Stimulated activated CD8-positive, alpha-beta memory T cell treated with anti-CD3 and anti-CD28 coated beads, Interleukin-2, amount 100 ng/mL, for 1 hour (primary cell): ENCODE results near the gene DMKN.
"Not testable (repeated sequence)": the region's sequence is repeated elsewhere in the genome, so short reads cannot be mapped to it uniquely, and the experiment has no call there.

Experiments used
- DNase-seq, 2 donors: peaks; one replicate each; pipeline ENCODE4 v3.0.0-alpha.2; 2020; ENCODE audit warnings: low read depth in 2 of 2

Gene DMKN

DNA sequence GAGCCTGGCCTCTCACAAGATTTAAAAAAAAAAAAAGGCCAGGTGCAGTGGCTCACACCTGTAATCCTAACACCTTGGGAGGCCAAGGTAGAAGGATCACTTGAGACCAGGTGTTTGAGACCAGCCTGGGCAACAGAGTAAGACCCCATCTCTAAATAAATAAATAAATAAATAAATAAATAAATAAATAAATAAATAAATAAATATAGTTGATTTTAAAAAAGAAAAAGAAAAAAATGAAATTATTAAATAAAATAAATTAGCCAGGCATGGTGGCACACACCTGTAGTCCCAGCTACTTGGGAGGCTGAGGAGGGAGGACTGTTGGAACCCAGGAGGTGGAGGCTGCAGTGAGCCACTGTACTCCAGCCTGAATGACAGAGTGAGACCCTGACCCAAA lies 51.7 kb downstream of the DMKN start:
- not testable (repeated sequence) for DNase-seq

DNA sequence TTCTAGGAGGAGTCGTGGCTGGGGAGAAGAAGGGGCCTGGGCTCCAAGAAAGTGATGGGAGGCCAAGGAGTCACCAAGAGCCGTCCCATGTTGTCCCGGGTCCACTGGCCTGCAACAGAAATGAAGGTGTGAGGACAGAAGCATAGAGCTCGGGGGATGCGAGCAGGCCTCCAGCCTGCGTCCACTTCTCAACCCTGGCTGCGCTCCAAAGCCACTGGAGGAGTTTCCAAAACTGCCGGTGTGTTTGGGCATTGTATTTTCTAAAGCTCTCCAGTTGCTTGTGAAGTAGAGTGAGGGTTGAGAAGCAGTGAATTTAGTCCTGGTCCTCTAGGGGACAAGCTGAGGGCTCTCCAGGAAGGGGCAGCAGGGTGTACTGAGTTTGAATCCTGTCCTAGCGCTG lies 52.4 kb downstream of the DMKN start:
- DNase-seq: no peak

DNA sequence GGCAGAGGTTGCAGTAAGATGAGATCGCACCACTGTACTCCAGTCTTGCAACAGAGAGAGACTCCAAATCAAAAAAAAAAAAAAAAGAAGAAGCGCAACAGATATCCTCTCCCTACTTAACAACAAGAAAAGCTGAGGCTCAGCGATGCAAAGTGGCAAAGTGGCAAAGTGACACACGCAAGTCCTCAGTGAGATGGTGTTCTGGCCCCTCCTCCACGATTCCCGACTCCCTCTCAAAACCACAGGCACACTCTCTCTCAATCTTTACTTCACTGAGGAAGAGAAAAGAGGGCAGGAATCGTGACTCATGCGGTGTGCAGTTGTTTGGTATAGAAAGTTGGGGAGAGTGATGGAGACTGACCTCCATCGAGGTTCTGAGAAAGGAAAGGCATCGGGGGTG lies 52.8 kb downstream of the DMKN start:
- DNase-seq: no peak

DNA sequence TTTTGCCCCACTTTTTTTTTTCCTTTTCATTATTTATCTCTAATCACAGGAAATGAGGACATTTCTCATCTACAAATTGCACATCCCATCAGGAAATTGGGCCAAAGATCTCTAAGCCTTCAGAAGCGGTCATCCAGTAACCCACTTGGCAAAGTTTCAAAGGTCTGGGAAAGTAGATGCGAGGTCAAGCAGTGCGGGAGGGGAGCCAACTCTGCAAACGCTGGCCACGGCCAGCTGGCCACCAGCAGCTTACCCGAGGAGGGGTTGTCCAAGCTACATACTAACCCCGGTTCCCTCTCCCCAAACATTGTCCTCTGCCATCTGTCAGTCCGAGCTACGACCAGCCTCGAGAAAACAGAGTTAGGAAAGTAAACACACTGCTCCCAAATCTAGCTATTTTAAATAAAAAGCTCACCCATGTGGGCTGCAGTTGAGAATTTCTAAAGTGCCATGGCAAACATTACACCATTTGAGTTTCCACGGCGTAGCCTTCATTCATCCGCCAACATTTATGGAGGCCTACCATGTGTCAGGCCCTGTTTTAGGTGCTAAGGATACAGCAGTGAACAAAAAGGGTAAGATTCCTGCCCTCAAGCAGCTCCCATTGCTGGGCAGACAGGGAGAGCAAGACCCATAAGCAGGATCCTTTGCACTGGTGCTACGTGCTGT lies 53.9 kb downstream of the DMKN start:
- no peak for DNase-seq

DNA sequence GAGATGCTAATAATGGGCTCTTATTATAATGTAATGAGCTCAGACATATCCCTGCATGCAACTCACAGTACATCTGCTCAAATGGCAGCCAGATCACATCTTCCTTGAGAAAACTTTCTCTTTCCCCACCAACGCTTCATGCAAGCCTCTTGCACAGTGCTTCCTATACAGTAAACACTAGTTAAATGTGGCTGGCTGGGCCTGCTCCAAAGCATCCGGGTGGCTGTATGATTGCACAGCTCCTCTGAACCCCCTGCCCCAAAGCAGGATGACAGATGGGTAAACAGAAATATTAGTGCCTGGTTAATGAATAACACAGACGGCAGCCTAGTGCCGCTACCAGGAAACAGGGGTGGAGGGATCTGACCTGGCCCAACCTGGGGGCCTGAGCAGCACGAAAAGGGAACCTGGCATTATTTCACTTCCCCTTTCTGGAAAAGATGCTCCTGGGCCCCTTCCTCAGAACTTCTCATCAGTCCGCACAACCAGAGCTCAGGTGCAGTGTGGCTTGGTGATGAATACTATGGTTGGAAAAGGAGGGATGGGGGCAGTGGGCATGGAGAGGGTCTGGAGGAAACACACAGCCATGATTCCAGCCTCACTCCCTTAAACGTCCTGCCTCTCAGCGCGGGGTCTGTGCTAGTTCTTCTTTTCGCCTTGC lies 54.6 kb downstream of the DMKN start:
- no peak for DNase-seq

DNA sequence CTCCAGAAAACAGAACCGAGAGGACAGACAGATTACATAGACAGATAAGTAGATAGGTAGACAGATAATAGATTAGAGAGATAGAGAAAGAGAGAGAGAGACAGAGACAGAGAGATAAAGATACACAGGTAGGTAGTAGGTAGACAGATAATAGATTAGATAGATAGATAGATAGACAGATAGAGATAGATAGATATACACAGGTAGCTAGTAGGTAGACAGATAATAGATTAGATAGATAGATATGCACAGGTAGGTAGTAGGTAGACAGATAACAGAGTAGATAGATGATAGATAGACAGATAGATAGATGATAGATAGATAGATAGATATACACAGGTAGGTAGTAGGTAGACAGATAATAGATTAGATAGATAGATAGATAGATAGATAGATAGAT lies 55.3 kb downstream of the DMKN start:
- DNase-seq: no peak

DNA sequence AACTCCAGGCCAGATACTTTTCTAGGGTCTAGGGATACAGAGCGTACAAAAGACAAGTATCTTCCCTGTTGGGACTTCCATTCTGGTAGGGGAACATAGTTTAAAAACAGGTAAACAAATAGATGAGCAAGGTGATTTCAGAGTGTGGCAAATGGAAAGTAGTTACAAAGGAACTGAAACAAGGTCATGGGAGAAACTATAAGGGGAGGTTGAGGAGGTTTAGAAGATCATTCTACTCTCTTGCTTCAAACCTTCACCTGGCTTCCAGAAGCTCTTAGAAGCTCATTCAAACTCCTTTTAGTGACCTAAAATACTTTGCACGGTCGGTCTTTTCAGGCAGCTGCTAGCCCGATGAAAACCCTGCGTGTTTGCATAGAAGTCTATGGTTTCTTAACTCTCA lies 56.3 kb downstream of the DMKN start:
- no peak for DNase-seq

DNA sequence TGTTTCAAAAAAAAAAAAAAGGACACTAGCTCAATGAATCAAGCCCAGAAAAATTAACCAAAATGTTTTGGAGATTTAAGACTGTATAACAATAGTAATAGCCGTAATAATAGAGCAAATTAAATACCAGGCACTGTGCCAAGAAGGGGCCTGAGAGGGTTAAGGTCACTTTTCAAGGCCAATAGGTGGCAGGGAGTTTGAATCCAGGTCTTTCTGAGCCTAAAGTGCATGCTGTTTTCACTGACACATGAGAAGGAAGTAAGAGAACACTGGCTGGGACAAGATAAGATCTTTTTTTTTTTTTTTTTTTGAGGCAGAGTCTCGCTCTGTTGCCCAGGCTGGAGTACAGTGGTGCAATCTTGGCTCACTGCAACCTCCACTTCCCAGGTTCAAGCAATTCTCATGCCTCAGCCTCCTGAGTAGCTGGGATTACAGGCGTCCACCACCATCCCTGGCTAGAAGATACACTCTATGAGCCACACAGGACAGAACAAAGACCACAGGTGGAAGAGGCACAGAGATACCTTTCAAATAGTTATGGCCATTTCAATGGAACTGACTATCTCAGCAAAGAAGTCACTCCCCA lies 57.7 kb downstream of the DMKN start:
- DNase-seq: no peak

DNA sequence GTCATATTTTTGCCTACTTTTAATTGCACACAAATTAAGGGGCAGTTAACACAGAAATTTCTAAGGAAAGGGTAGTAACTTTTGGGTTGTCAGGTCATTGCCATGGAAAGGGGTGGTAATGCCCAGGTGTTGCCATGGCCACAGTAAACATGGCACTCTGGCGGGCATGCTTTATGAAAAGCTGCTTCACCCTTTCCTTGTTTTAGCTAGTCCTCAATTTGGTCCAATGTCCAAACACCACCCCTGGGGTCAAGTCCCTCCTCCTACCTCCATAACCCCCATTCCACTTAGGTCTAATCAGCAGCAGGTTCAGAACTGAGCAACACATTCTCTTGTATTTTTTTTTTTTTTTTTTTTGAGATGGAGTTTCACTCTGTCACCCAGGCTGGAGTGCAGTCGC lies 58.8 kb downstream of the DMKN start:
- no peak for DNase-seq

DNA sequence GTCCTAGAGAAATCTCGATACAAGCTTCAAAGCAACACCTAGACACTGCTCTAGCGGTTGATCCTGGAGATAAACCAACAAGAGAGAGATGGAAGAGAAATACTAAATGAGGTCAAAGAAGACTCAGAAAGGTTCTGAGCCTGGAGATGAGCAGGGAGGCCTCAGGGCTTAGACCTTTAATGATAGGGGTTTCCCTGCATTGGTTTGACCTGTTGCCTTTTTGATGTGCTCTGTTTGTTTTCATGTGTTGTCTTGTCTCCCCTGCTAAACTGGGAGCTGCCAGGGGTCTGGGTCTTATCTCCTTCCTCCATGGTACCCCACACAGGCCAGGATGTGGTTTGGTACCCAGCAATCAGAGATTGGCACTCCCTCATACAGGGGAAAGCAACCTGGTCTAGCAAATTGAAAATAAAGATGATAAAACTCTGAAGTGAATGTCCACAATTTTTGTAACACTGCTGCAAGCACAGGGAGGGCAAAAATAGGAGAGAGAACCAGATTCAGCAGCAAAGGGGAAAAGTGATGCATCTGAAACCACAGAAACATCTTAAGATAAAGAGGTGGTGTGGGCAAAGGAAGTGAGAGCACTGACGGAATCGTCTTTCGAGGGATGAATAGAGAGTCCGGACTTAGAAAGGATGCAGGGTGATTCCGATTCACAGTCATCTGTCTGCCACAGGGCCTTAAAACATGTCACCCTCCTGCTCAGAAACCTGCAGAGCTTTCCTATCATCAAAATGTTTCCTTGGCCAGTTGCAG lies 61.9 kb downstream of the DMKN start:
- no peak for DNase-seq

DNA sequence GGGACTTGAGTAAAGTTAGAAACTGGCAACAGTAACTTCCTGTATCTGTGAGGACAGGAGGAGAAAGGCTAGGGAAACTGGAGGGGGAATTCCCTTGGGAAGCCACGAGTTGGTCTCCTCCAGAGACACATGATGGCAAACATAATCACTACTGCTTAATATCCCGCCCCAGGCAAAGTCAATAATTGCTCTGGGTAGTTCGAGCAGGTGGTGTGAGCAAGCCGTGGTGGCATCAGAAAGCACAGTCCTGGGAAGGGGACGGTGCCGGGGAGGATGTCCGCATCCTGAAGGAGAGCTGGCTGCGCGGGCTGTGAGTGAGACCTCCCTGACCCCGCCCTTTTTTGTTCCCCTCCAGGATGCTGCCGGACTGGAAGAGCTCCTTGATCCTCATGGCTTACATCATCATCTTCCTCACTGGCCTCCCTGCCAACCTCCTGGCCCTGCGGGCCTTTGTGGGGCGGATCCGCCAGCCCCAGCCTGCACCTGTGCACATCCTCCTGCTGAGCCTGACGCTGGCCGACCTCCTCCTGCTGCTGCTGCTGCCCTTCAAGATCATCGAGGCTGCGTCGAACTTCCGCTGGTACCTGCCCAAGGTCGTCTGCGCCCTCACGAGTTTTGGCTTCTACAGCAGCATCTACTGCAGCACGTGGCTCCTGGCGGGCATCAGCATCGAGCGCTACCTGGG lies 63.9 kb downstream of the DMKN start:
- DNase-seq: no peak

DNA sequence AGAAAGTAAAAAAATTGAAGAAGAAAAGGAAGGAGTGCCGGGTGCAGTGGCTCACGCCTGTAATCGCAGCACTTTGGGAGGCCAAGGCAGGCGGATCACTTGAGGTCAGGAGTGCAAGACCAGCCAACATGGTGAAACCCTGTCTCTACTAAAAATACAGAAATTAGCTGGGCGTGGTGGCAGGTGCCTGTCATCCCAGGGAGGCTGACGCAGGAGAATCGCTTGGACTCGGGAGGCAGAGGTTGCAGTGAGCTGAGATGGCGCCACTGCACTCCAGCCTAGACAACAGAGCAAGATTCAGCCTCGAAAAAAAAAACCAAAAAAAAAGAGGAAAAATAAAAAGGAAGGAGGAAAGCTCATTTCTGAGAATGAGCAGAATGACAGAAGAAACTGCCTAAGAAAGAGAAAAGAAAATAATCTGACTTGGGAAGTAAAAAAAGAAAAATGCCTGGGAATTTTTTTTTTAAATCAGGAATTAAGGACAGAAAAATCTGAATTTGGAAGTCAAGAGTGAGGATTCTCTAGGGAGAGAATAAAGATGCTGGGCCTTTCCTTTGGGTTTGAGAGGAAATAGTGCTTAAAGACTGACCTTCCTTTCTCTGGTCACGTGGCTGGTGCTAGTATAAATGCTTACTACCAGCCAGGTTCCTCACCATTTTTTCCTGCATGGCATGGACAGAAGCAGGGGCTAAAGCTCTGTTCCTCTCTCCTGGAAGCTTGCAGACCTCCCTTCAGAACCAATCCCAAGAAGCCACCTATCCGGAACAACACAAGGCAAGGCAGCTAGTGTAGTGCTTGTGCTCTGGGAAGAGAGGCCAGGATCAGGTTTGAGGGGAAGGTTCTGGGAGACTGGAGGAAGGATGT lies 65.6 kb downstream of the DMKN start, which contains the start of gene FFAR2:
Gene FFAR2 (plus strand): TSS at position 652 of the 864 bp plus-strand sequence. CDS start 1,458 bp downstream, outside the sequence.
- DNase-seq: no peak
